GM12865 (cell line): ENCODE measurements around the gene PEDS1.

Source experiments
- DNase-seq: peaks from one replicate; pipeline ENCODE4 v3.0.0; 2010; ENCODE audit warnings: low read depth
- H3K4me3 ChIP-seq: 2 replicates; pipeline ENCODE4 v1.5.1; 2011; ENCODE audit warnings: mild to moderate bottlenecking, low read depth, low read length, control low read depth
- CTCF ChIP-seq: IDR thresholded peaks from 2 replicates; pipeline ENCODE4 v1.5.1; 2011; ENCODE audit warnings: low read length, control low read depth, low read depth, inconsistent platforms; ENCODE audit not compliant: insufficient read depth; ENCODE audit errors: missing control alignments

The PEDS1 gene

GRCh38 chr20:50153153-50153499 is 397 bp downstream of the PEDS1 start:
- TF ChIP-seq CTCF = no peak
- no peak for DNase-seq

GRCh38 chr20:50152394-50153152 is 950 bp downstream of the PEDS1 start:
- H3K4me3 ChIP-seq = peak overlapping the region; percentile 82
- no peak for DNase-seq
- TF ChIP-seq CTCF = no peak

More at GRCh38 chr20:50153153-50153499, 397 bp downstream of the PEDS1 start:
- H3K4me3 ChIP-seq = peak overlapping the region; percentile 82

- no peak for TF ChIP-seq CTCF
- H3K4me3 ChIP-seq = no peak overlapping the region
- no peak for DNase-seq
Observed at GRCh38 chr20:50151034-50151743, 2.3 kb downstream of the PEDS1 start.

GRCh38 chr20:50149481-50150254 is 3.9 kb downstream of the PEDS1 start:
- DNase-seq = no peak
- TF ChIP-seq CTCF = no peak
- H3K4me3 ChIP-seq = no peak overlapping the region

- TF ChIP-seq CTCF = no peak
- DNase-seq = peak; percentile 81
- H3K4me3 ChIP-seq = peak overlapping the region; percentile 38
Observed at GRCh38 chr20:50146732-50147662, 6.5 kb downstream of the PEDS1 start.

- DNase-seq = no peak
- H3K4me3 ChIP-seq = peak overlapping the region; percentile 38
Observed at GRCh38 chr20:50146214-50146613, 7.3 kb downstream of the PEDS1 start.

More at GRCh38 chr20:50146214-50146613, 7.3 kb downstream of the PEDS1 start:
- TF ChIP-seq CTCF = no peak
